Forelimb muscle (tissue), 1 donor: ENCODE results near the gene SIRT3. TPM values are rescaled to one million over a fixed set of nuclear protein-coding genes. Genes with fewer than 3 reads are reported as not detected.
"Not testable (repeated sequence)": the region's sequence is repeated elsewhere in the genome, so short reads cannot be mapped to it uniquely, and the experiment has no call there.

Experiments
- DNase-seq: peaks from one replicate; pipeline ENCODE4 v3.0.0-alpha.2; 2013; ENCODE audit warnings: low read depth
- polyA plus RNA-seq: library from polyadenylated mRNA; unstranded; fragments of 120-200 nt; gene quantifications from one replicate; pipeline ENCODE4 v1.2.1, GENCODE V29; 2013; ENCODE audit not compliant: insufficient read length

Gene SIRT3
- polyA plus RNA-seq, 1 donor = 24.4 TPM

- no peak for DNase-seq
Measured at GRCh38 chr11:270451-271318, 34.5 kb upstream of the SIRT3 start.

GRCh38 chr11:269146-269890 lies 33.2 kb upstream of the SIRT3 start:
- DNase-seq = peak; percentile 38

- not testable (repeated sequence) for DNase-seq
Measured at GRCh38 chr11:268716-269145, 32.6 kb upstream of the SIRT3 start.

- no peak for DNase-seq
Measured at GRCh38 chr11:267491-267994, 31.4 kb upstream of the SIRT3 start.

- no peak for DNase-seq
Measured at GRCh38 chr11:266676-267439, 30.7 kb upstream of the SIRT3 start.

- DNase-seq = no peak
Measured at GRCh38 chr11:261624-262023, 25.5 kb upstream of the SIRT3 start.

- DNase-seq = no peak
Measured at GRCh38 chr11:259413-259812, 23.3 kb upstream of the SIRT3 start.

GRCh38 chr11:257766-258493 lies 21.8 kb upstream of the SIRT3 start:
- no peak for DNase-seq

GRCh38 chr11:256952-257737 lies 21.0 kb upstream of the SIRT3 start:
- DNase-seq = no peak

GRCh38 chr11:255816-256215 lies 19.7 kb upstream of the SIRT3 start:
- DNase-seq = no peak

- DNase-seq = no peak
Measured at GRCh38 chr11:255176-255575, 19.0 kb upstream of the SIRT3 start.

GRCh38 chr11:253886-254270 lies 17.7 kb upstream of the SIRT3 start:
- no peak for DNase-seq

GRCh38 chr11:253160-253885 lies 17.2 kb upstream of the SIRT3 start:
- DNase-seq = no peak

GRCh38 chr11:252666-253065 lies 16.5 kb upstream of the SIRT3 start:
- no peak for DNase-seq

GRCh38 chr11:251550-251949 lies 15.4 kb upstream of the SIRT3 start:
- DNase-seq = no peak

- DNase-seq = no peak
Measured at GRCh38 chr11:250740-251299, 14.7 kb upstream of the SIRT3 start.

GRCh38 chr11:250274-250673 lies 14.1 kb upstream of the SIRT3 start:
- no peak for DNase-seq

GRCh38 chr11:249062-249461 lies 12.9 kb upstream of the SIRT3 start:
- DNase-seq = no peak

- no peak for DNase-seq
Measured at GRCh38 chr11:244376-244775, 8.2 kb upstream of the SIRT3 start.

GRCh38 chr11:241634-242033 lies 5.5 kb upstream of the SIRT3 start:
- DNase-seq = no peak
